Bronchial epithelial cell (primary cell): ENCODE results near the gene RPAP2. TPM values are rescaled to one million over a fixed set of nuclear protein-coding genes. Genes with fewer than 3 reads are reported as not detected.
A peak's percentile ranks its signal among the peaks of the same experiment; 100 is the strongest.

ENCODE experiments used
- DNase-seq: peaks from one replicate; pipeline ENCODE4 v3.0.0-alpha.2; 2010; ENCODE audit warnings: low read depth
- FAIRE-seq: peaks from 2 replicates; lab custom pipeline; 2011; peaks lifted over from hg19 to GRCh38; lab: Jason Lieb, UNC
- H3K27me3 ChIP-seq: 2 replicates; pipeline ENCODE4 v1.5.1; 2011; ENCODE audit warnings: low read length; ENCODE audit not compliant: control insufficient read depth, insufficient read depth
- H3K36me3 ChIP-seq: 2 replicates; pipeline ENCODE4 v1.5.1; 2011; ENCODE audit warnings: low read length; ENCODE audit not compliant: control insufficient read depth, insufficient read depth
- H3K4me3 ChIP-seq: 2 replicates; pipeline ENCODE4 v1.5.1; 2011; ENCODE audit warnings: mild to moderate bottlenecking, low read depth, low read length, control low read depth
- total RNA-seq: library from RNA; depleted of rRNA; stranded (reverse); fragments of >200 nt; gene quantifications from 2 replicates; pipeline ENCODE4 v1.2.1, GENCODE V29; 2014
- TF ChIP-seq, protein P1 (sequence below): IDR thresholded peaks from 2 replicates; pipeline ENCODE4 v1.5.1; 2011; ENCODE audit warnings: mild to moderate bottlenecking, moderate library complexity, low read length, control low read depth, inconsistent platforms; ENCODE audit not compliant: insufficient read depth, severe bottlenecking

RPAP2 gene
- total RNA-seq, 1 donor from 2014 or later, result 4.7 TPM

DNA sequence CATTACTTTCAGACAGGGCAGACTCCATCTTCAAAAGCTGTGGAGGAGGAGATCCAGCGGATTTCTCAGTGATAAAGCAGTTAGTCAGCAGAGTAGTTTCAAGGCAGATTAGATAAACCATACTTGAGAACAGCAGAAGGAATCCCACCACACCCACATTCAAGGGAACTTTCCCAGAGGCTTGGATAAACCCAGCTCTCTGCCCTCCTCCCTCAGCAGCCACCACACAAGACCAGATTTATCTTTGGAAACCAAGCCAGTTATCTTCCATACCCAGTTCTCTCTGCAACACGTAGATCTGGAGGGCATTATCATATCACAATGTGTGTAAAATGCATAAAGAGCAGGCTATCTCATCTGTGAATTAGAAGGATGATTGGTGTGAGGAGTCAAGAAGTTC lies 147.7 kb downstream of the RPAP2 start:
- TF ChIP-seq, protein P1, sequence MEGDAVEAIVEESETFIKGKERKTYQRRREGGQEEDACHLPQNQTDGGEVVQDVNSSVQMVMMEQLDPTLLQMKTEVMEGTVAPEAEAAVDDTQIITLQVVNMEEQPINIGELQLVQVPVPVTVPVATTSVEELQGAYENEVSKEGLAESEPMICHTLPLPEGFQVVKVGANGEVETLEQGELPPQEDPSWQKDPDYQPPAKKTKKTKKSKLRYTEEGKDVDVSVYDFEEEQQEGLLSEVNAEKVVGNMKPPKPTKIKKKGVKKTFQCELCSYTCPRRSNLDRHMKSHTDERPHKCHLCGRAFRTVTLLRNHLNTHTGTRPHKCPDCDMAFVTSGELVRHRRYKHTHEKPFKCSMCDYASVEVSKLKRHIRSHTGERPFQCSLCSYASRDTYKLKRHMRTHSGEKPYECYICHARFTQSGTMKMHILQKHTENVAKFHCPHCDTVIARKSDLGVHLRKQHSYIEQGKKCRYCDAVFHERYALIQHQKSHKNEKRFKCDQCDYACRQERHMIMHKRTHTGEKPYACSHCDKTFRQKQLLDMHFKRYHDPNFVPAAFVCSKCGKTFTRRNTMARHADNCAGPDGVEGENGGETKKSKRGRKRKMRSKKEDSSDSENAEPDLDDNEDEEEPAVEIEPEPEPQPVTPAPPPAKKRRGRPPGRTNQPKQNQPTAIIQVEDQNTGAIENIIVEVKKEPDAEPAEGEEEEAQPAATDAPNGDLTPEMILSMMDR, result no peak
- DNase-seq (peak; percentile 24), FAIRE-seq (no peak)
- Histone ChIP-seq H3K36me3 (no peaks in the 10 kb centered on the region), H3K27me3 (no peaks in the 10 kb centered on the region), H3K4me3 (no peak overlapping the region)

DNA sequence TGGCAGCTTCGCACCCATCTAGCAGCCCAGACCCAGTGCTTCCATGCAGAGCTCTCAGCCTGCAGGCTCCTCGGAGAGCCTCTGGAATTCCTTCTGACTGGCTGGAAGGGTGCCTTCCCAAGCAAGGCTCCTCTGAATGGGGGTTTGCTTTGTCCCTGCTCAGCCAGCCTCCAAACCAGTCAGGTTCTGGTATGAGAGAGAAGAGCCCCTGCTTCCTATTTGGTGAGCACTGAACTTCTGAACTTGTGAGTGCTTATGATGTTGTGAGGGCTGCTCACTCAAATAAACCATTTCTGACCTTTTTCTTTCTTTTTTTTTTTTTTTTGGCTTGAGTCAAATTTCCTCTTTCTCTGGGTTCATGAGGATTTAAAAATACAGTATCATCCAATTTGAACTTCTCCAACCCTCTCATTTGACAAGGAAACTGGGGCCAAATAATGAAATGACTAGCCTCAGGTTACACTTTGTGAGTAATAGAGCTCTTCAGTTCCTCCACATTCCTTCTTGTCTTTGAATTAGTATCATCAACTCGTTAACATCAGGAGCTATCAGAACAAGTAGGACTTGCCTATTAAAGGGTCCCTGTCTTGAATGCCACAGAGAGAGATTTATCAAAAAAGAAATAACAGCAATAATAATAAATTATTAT lies 148.3 kb downstream of the RPAP2 start:
- DNase-seq, result peak; percentile 29
- TF ChIP-seq, protein P1, result no peak
- no peaks in the 10 kb centered on the region for H3K36me3 ChIP-seq
- no peak for FAIRE-seq
- H3K4me3 ChIP-seq, result no peak overlapping the region
- no peaks in the 10 kb centered on the region for H3K27me3 ChIP-seq

DNA sequence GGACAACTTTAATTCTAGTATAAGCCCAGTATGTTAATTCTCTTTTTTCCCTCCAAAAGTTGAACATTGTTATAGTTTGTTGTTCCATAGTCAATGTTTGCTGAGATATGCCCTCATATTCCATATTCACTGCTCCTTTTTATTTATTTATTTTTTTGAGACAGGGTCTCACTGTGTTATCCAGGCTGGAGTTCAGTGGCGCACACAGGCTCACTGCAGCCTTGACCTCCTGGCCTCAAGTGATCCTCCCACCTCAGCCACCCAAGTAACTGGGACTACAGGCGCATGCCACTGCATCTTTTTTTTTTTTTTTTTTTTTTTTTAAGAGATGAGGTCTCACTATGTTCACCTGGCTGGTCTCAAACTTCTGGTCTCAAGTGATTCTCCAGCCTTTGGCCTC lies 149.1 kb downstream of the RPAP2 start:
- no peaks in the 10 kb centered on the region for H3K27me3 ChIP-seq
- TF ChIP-seq, protein P1, result no peak
- no peak for DNase-seq
- FAIRE-seq, result no peak
- H3K36me3 ChIP-seq, result no peaks in the 10 kb centered on the region
- no peak overlapping the region for H3K4me3 ChIP-seq

Other genes with a start within 250 kb of the RPAP2 start
- gene SETSIP, start 223.6 kb upstream of the RPAP2 start, total RNA-seq, result 0.13 and 0.26 TPM in 2 replicates
- 2.6 and 4.1 TPM in 2 replicates for gene BTBD8, start 218.7 kb upstream of the RPAP2 start, total RNA-seq
- not detected in 2 replicates for gene C1orf146, start 81.1 kb upstream of the RPAP2 start, total RNA-seq
- gene GLMN, start 72 bp upstream of the RPAP2 start, total RNA-seq, result 4.5 and 4.7 TPM in 2 replicates
- under 0.01 TPM in 2 replicates for gene GFI1, start 187.9 kb downstream of the RPAP2 start, total RNA-seq